C4-2B (cell line): ENCODE results near the gene C1orf50.

Source experiments
- H3K27ac ChIP-seq: fragments of 450-650 bp; 2 replicates; pipeline ENCODE4 v1.5.1; 2017
- CTCF ChIP-seq: fragments of 450-650 bp; conservative IDR thresholded peaks from 2 replicates; pipeline ENCODE4 v1.5.1; 2017; ENCODE audit warnings: mild to moderate bottlenecking
- ZFX ChIP-seq: fragments of 450-650 bp; IDR thresholded peaks from 2 replicates; pipeline ENCODE4 v1.6.1; 2017

Gene C1orf50

GRCh38 chr1:42786097-42786496 is 19.0 kb downstream of the C1orf50 start:
- no peak overlapping the region for H3K27ac ChIP-seq
- TF ChIP-seq ZFX, result no peak
- no peak for TF ChIP-seq CTCF

- TF ChIP-seq CTCF (no peak), ZFX (no peak)
- H3K27ac ChIP-seq, result no peak overlapping the region
Measured at GRCh38 chr1:42788021-42788420, 21.0 kb downstream of the C1orf50 start.

- no peak for TF ChIP-seq ZFX
- no peak for TF ChIP-seq CTCF
- no peak overlapping the region for H3K27ac ChIP-seq
Measured at GRCh38 chr1:42793824-42794223, 26.8 kb downstream of the C1orf50 start.

GRCh38 chr1:42797414-42797813 is 30.4 kb downstream of the C1orf50 start:
- no peak overlapping the region for H3K27ac ChIP-seq
- no peak for TF ChIP-seq ZFX
- TF ChIP-seq CTCF, result no peak

- TF ChIP-seq ZFX, result no peak
- TF ChIP-seq CTCF, result no peak
- H3K27ac ChIP-seq, result no peak overlapping the region
Measured at GRCh38 chr1:42797979-42798378, 30.9 kb downstream of the C1orf50 start.

GRCh38 chr1:42801832-42802473 is 34.9 kb downstream of the C1orf50 start:
- H3K27ac ChIP-seq, result no peak overlapping the region

GRCh38 chr1:42806171-42806570 is 39.1 kb downstream of the C1orf50 start:
- H3K27ac ChIP-seq, result no peak overlapping the region
- no peak for TF ChIP-seq ZFX
- TF ChIP-seq CTCF, result no peak

More at GRCh38 chr1:42801832-42802473, 34.9 kb downstream of the C1orf50 start:
- no peak for TF ChIP-seq CTCF
- no peak for TF ChIP-seq ZFX
